Activated CD4-positive, alpha-beta T cell treated with anti-CD3 and anti-CD28 coated beads, Interleukin-2, amount 50 U/mL, for 24 hours (primary cell): ENCODE data around the gene EPN2.
"Not testable (repeated sequence)": the region's sequence is repeated elsewhere in the genome, so short reads cannot be mapped to it uniquely, and the experiment has no call there.

Experiments
- DNase-seq, 2 donors: peaks; one replicate each; pipeline ENCODE4 v3.0.0-alpha.2; 2020; ENCODE audit warnings: low read depth in 1 of 2, low spot score in 1 of 2

Gene EPN2

GRCh38 chr17:19237139-19237388 is at the start of gene EPN2:
Gene EPN2 (plus strand): TSS chr17:19237366. CDS start chr17:19283120, 45,754 bp downstream.
- DNase-seq = peak in 1 of 2 donors; percentile 30

GRCh38 chr17:19187883-19188869 is 49.0 kb upstream of the EPN2 start:
- not testable (repeated sequence) for DNase-seq

DNA sequence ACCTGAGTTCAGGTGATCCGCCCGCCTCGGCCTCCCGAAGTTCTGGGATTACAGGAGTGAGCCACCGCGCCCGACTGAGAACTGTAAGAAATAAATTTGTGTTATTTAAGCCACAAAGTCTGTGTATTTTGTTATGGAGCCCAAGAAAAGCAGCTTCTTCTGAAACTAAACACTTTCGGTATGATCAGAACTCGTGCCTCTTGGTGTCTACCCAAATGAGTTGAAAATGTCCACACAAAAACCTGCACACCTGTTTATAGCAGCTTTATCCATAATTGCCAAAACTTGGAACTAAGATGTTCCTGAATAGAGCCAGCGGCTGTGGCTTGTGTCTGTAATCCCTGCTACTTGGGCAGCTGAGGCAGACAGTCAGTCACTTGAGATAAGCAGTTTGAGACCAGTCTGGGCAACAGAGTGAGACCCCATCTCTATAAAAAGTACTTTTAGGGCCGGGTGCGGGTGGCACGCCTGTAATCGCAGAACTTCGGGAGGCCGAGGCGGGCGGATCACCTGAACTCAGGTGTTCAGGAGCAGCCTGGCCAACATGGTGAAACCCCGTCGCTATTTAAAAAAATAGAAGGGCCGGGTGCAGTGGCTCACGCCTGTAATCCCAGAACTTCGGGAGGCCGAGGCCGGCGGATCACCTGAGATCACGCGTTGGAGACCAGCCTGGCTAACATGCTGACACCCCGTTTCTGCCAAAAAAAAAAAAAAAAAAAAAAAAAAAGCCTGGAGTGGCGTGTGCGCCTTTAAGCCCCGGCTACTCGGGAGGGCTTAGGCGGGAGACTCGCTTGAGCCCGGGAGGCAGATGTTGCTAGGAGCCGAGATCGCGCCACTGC is 48.1 kb upstream of the EPN2 start:
- DNase-seq = not testable (repeated sequence)

- not testable (repeated sequence) for DNase-seq
These were observed 47.3 kb upstream of the EPN2 start for GRCh38 chr17:19189781-19190405.

DNA sequence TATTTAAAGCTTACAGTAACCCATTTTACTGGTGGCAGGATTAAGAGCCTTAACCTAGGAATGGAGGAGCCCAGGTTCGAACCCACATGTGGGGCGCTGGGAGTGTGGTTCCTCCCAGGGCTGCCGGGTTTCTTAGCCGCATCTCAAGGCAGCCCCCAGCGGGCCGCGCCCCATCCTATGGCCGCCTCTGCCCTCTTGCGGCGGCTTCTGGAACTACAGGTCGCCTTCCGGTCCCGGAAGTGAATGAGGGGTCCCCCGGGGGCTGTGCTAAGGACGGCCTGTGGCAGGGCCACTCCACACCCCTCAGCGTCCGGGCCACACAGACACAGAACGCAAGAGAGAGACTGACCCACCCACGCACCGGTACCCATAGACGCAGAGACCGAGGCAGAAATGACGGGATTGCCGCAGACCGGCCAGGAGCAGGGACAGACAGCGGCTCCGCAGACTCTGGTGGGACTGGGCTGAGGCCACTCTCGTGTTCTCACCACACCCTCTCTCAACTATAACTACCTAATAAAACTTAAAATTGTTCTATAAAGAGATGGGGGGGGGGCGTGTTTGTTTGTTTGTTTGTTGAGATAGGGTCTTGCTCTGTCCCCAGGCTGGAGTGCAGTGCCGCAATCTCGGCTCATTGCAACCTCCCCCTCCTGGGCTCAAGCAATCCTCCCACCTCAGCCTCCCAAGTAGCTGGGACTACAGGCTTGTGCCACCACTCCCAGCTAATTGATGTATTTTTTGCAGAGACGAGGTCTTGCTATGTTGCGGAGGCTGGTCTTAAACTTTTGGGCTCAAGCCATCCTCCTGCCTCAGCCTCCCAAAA is 40.6 kb upstream of the EPN2 start:
- DNase-seq = peak in 1 of 2 donors; percentile 27

DNA sequence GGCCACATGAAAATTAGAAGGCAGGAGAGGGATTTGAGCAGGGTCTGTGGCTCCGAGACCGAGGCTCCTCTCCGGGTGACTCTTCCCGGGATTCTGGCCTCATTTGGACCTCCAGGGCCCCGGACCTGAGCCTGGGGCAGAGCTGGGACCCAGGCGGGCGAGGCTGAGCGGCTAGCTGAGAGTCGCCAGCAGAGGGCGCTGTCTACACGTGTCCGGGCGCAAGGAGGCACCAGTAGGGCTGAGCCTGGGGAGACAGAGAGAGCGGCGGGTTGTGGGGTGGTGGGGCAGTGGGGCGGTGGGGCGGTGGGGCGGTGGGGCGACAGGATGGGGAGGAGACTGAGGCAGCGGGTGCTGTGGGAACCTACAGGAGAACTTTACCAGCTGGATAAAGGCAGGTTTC is 34.7 kb upstream of the EPN2 start:
- not testable (repeated sequence) for DNase-seq

- DNase-seq = not testable (repeated sequence)
These were observed 33.7 kb upstream of the EPN2 start for GRCh38 chr17:19203429-19203828.

- not testable (repeated sequence) for DNase-seq
These were observed 21.9 kb upstream of the EPN2 start for GRCh38 chr17:19215074-19215860.

DNA sequence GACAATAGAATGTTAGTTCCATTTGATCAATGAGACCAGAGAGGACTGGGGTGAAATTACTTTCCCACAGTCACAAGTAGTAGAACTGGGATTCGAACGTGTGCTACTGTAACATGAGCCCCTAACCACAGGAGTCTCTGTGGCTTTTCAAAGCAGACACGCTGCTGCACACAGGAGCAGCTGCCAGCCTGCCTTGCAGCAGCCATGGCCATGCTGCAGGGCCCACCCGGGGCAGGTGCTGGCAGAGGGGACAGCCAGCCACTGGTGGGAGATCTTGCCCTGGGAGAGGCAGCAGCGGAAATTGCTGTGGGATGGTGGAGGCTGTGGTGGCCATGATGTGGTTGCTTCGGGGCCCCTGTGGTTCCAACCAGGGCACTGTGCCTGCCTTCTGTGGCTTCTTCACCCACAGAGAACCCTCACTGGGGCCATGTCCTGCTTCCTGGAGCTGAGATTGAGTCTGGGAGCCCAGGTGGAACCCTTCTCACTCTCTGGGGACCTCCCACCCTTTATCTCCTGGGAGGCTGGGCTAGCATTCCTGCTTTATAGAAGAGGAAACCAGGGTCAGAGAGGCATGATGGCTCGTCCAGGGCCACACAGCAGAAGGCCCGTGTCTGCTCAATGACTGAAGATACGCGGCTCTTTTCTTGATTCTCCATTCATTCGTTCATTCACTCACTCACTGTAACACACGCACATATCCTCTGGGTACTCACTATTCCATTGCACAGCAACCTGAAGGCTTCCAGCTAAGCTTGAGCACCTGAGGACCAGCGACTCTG is 20.8 kb upstream of the EPN2 start:
- DNase-seq = not testable (repeated sequence)

DNA sequence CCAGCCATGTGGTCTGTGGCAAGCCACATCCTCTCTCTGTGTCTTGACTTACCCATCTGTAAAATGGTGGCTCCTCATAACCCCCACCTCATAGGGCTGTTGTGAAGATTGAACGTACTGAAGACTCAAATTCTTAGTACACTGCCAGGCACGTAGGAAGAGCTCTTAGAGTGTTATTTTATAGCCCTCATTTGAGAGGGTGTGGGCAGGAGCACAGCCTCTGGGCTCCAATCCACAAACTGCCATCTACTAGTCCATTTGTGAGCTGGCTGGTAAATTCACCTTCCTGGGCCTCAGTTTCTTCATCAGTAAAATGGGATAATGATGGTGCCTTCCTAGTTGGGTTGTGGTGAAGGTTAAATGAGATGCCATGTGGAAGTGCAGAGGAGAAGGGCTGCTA is 18.3 kb upstream of the EPN2 start:
- not testable (repeated sequence) for DNase-seq

DNA sequence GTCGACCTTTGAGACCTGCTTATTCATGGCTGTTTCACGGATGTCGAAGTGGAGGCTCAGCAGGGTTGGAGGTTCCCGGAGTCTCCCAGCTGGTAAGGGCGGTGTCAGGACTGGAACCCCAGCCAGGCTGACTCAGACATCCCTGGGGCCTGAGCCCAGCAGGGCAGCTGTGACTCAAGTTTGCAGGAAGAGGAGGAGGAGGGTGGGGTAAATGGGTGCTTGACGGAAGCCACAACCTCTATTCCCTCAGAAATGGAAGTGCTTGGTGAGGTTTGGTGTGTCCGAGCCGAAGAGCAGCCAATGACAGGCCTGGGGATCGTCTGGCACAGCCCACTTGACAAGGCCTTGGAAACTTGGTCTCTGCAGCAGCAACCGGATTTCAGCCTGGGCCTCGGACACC is 17.8 kb upstream of the EPN2 start:
- not testable (repeated sequence) for DNase-seq

DNA sequence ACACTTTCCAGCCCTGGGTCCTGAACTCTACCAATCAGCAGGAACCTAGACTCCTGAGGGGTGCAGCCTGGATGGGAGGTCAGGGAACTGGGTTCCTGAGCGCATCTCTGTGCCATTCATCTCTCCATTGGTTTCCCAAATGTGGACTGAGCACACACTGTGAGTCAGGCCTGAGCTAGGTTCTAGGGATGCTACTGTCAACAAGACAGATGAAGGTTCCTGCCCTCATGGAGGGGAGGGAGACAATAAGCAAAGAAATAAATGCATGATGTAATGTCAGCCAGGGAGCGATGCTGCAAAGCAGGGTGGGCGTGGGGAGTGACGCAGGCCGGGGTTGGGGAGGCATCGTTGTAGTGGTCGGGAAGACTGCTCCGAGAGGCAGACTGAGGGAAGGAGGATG is 17.0 kb upstream of the EPN2 start:
- DNase-seq = not testable (repeated sequence)

GRCh38 chr17:19226610-19227588 is 10.3 kb upstream of the EPN2 start:
- DNase-seq = not testable (repeated sequence)

DNA sequence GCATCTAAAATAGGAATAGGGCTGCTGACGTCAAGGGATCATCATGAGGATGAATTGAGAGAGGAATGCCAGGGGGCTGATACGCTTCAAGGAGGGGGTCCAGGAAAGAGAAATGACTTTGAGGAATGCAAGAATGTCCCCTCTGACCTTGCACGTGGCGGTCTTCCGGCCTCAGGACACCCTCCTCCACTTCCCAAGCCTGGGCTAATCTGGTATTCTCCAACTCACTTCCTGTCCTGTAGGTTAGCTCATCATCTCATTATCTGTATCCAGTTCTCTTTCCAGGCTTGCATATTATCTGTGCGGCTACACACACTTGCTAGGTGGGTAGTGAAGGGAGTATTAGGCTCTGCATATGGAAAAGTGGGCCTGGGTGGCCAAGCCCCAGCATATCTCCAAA is 2.5 kb upstream of the EPN2 start:
- DNase-seq = not testable (repeated sequence)

DNA sequence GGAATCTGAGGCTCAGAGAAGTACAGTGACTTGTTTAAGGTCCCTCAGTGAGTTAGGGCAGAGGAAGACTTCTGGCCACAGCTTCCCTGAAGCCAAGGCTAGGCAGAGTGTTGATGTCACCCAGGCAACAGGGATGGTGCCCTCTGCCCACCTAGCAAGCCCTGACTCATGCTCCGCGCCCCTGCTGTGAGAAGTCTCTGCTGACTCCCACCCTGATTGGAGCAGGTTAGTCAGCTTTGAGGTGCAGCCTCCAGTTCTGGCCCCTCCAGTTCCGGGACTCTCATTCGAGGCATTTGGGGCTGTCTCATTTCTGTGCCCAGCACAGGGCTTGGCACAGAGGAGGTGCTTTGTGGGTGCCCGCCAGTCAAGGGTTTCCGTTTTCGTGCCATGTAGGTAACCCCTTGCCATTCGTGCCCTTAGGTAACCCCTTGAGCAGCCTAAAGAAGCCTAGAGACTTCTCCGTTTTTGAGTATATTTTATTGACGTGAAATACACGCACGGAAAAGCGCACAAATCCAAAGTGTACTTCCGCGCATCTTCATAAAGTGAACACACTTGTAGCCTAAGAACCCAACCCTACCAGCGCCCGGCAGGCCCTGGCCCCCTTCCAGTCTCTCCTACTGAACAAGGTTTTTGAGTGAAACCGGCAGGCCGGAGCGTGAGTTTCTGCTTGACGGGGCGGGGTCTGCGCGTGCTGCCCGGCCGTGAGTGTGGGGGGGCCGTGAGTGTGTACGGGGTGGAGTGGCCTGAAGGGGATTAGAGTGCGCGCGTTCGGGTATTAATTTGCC is 621 bp upstream of the EPN2 start:
- not testable (repeated sequence) for DNase-seq

GRCh38 chr17:19237389-19238166 is 412 bp downstream of the EPN2 start:
- peak in 1 of 2 donors; percentile 35 for DNase-seq
